CD4-positive, CD25-positive, alpha-beta regulatory T cell (primary cell): Measurements from ENCODE around the gene JAG2. TPM values are rescaled to one million over a fixed set of nuclear protein-coding genes. Genes with fewer than 3 reads are reported as not detected.

Source experiments
- ATAC-seq, 2 donors: fragments of 150-1000 bp; cut with Tn5 transposase; one replicate each; pipeline ENCODE4 v1.10.0; 2021; ENCODE audit warnings: low read depth in 2 of 2, moderate number of reproducible peaks in 2 of 2, moderate library complexity in 1 of 2
- DNase-seq, 3 donors: peaks; one replicate each; pipeline versions ENCODE4 v3.0.0 to v3.0.0-alpha.2; 2012 to 2022; ENCODE audit warnings: mixed read lengths in 1 of 3
- H3K27ac ChIP-seq: one replicate; pipeline ENCODE4 v1.7.0; 2013; ENCODE audit warnings: mild to moderate bottlenecking, low read length; ENCODE audit not compliant: insufficient read depth, poor library complexity, severe bottlenecking
- H3K27me3 ChIP-seq: one replicate; pipeline ENCODE4 v1.7.0; 2013; ENCODE audit warnings: low read length; ENCODE audit not compliant: control insufficient read depth, insufficient read depth
- H3K36me3 ChIP-seq: one replicate; pipeline ENCODE4 v1.7.0; 2013; ENCODE audit warnings: mild to moderate bottlenecking, low read length, moderate library complexity; ENCODE audit not compliant: control insufficient read depth, insufficient read depth
- H3K4me1 ChIP-seq: 2 replicates; pipeline ENCODE4 v1.7.0; 2013; ENCODE audit warnings: mild to moderate bottlenecking, low read length; ENCODE audit not compliant: insufficient read depth, control insufficient read depth, poor library complexity, severe bottlenecking
- H3K4me3 ChIP-seq: one replicate; pipeline ENCODE4 v1.7.0; 2013; ENCODE audit warnings: low read depth, mild to moderate bottlenecking, low read length, moderate library complexity
- H3K9me3 ChIP-seq, 2 experiments: 1 replicate in 1 of 2; 2 replicates in 1 of 2; pipeline ENCODE4 v1.7.0; 2013; ENCODE audit warnings: low read length in 2 of 2, mild to moderate bottlenecking in 1 of 2, moderate library complexity in 1 of 2; ENCODE audit not compliant: control insufficient read depth in 2 of 2
- H3K27ac Mint-ChIP-seq, 3 donors: one replicate each; pipeline ENCODE4 v1.8.0; 2020 to 2022; ENCODE audit warnings: mild to moderate bottlenecking in 3 of 3, mixed read lengths in 3 of 3, moderate library complexity in 2 of 3
- H3K27me3 Mint-ChIP-seq: one replicate; pipeline ENCODE4 v1.8.0; 2022; ENCODE audit warnings: mild to moderate bottlenecking, mixed read lengths
- H3K36me3 Mint-ChIP-seq: one replicate; pipeline ENCODE4 v1.8.0; 2020; ENCODE audit warnings: mixed read lengths
- H3K4me1 Mint-ChIP-seq, 4 donors: one replicate each; pipeline ENCODE4 v1.8.0; 2020 to 2022; ENCODE audit warnings: mixed read lengths in 4 of 4, mild to moderate bottlenecking in 1 of 4
- H3K4me3 Mint-ChIP-seq, 4 donors: one replicate each; pipeline ENCODE4 v1.8.0; 2020 to 2022; ENCODE audit warnings: mild to moderate bottlenecking in 4 of 4, mixed read lengths in 4 of 4, moderate library complexity in 3 of 4
- H3K9me3 Mint-ChIP-seq, 7 donors: one replicate each; pipeline ENCODE4 v1.8.0; 2020 to 2022; ENCODE audit warnings: mixed read lengths in 7 of 7, mild to moderate bottlenecking in 3 of 7, moderate library complexity in 2 of 7
- polyA plus RNA-seq, 4 donors: library from polyadenylated mRNA; unstranded; fragments of 300-500 nt; fragmentation: Illumina TruSeq; gene quantifications; one replicate each; pipeline ENCODE4 v1.2.3, GENCODE V29; 2021
- total RNA-seq: library from RNA; stranded (reverse); gene quantifications from one replicate; pipeline ENCODE4 v1.2.3, GENCODE V29; 2022

Gene JAG2
- total and polyA plus RNA-seq, 5 donors from 2014 or later = 0.05 to 1.4 (median 0.23) TPM; not detected in 2

GRCh38 chr14:105160776-105161175 is 7.8 kb downstream of the JAG2 start:
- H3K4me1 Mint-ChIP-seq = no peaks in the 10 kb centered on the region
- Histone ChIP-seq H3K9me3 (no peaks in the 10 kb centered on the region), H3K36me3 (no peaks in the 10 kb centered on the region), H3K27me3 (no peaks in the 10 kb centered on the region), H3K4me3 (no peak overlapping the region), H3K4me1 (no peaks in the 10 kb centered on the region), H3K27ac (no peak overlapping the region)
- no peak overlapping the region for H3K4me3 Mint-ChIP-seq
- H3K36me3 Mint-ChIP-seq = no peaks in the 10 kb centered on the region
- no peak overlapping the region for H3K27ac Mint-ChIP-seq
- peaks cover 0 to 1% (median 0%) of the 10 kb centered on the region in 7 donors for H3K9me3 Mint-ChIP-seq
- ATAC-seq = no peak
- DNase-seq = no peak
- H3K27me3 Mint-ChIP-seq = no peaks in the 10 kb centered on the region

DNA sequence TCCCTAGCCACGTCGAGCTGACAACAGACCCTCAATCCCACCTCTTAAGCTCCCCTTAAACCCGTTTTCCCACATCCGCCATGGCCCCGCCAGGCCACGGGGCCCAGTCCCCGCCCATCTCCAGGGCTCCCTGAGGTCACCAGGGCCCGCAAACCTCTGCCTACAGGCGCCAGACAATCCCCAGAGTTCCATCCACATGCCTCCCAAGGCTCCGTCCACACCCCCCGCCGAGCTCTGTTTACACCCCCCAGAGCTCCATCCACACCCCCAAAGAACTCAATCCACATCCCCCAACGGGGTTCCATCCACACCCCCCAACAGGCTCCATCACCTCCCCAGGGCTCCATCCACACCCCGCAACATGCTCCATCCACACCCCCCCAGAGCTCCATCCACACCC is 9.2 kb downstream of the JAG2 start:
- no peak overlapping the region for H3K27ac ChIP-seq
- ATAC-seq = no peak
- Mint-ChIP-seq H3K36me3 (no peaks in the 10 kb centered on the region), H3K4me1 (no peaks in the 10 kb centered on the region), H3K27me3 (no peaks in the 10 kb centered on the region), H3K9me3 (peaks cover 0 to 1% (median 0%) of the 10 kb centered on the region in 7 donors), H3K27ac (no peak overlapping the region), H3K4me3 (no peak overlapping the region)
- no peaks in the 10 kb centered on the region for H3K27me3 ChIP-seq
- H3K36me3 ChIP-seq = no peaks in the 10 kb centered on the region
- H3K9me3 ChIP-seq = no peaks in the 10 kb centered on the region
- DNase-seq = no peak
- H3K4me1 ChIP-seq = no peaks in the 10 kb centered on the region
- H3K4me3 ChIP-seq = no peak overlapping the region

DNA sequence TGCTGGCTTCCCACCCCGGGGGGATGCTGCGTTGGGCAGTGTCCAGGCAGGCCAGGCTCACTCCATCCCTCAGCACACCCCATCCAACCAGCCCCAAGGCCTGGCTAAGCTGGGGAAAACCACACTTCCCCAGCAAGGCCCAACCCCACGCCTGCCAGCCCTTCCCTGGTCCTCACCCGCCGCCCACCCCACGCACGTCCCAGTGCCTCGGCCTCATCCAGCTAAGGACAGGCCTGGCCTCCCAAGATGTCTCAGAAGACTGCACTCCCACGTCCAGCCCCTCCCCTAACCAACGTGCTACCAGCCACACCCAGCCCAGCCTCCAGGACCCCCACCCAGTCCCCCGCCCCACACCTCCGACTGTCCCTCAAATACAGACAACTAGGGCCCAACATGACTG is 9.8 kb downstream of the JAG2 start:
- Mint-ChIP-seq H3K27me3 (no peaks in the 10 kb centered on the region), H3K4me1 (no peaks in the 10 kb centered on the region), H3K36me3 (no peaks in the 10 kb centered on the region), H3K27ac (no peak overlapping the region), H3K4me3 (no peak overlapping the region), H3K9me3 (peaks cover 0 to 1% (median 0%) of the 10 kb centered on the region in 7 donors)
- Histone ChIP-seq H3K36me3 (no peaks in the 10 kb centered on the region), H3K27me3 (no peaks in the 10 kb centered on the region), H3K27ac (no peak overlapping the region), H3K4me1 (no peaks in the 10 kb centered on the region), H3K4me3 (no peak overlapping the region), H3K9me3 (no peaks in the 10 kb centered on the region)
- DNase-seq (no peak), ATAC-seq (no peak)

GRCh38 chr14:105157872-105158271 is 10.7 kb downstream of the JAG2 start:
- no peaks in the 10 kb centered on the region for H3K36me3 Mint-ChIP-seq

DNA sequence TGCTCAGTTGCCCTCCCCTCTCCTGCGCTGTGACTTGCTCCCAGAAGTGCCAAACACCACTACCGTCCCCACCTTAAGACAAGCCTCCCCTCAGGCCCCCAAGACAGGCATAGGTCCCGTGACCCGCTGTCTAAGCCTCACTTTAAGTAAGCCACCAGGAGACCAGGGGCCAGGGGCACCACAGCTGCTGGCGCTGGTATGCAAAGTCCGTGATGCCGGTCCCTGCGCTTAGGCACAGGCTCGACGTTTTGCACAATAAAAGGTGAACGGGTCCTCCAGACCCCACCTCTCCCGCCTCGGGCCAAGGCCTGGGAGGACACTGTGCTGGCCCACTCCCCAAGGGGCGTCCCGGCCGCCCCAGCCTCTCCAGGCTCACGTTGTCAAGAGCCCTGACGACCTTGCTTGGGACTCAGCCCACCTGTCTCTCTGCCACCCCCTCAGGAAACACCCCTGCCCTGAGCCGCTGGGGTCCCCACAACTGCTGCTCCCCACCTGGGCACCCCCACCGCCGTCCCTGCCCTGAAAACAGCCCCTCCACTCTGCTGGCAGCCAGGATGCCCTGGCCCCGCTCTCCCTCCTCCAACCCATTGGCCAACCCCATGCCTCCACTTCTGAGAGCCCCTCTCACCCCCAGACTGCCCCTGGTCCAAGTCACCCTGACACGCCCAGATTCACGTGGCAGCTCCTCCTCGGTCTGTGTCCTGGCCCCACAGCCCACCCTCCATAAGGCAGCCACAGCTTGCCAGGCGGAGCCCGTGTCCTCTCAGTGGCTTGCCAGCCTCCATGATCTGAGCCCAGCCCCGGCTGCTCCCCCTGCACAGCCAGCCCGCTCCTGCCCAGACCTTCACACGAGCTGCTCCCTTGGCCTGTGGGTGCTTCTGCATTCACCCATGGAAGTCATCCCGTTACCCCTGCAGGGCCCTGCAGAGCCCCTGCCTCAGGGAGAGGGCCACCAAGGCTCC is 11.9 kb downstream of the JAG2 start:
- H3K4me1 Mint-ChIP-seq = no peaks in the 10 kb centered on the region
- no peak for DNase-seq
- no peaks in the 10 kb centered on the region for H3K36me3 Mint-ChIP-seq
- no peaks in the 10 kb centered on the region for H3K9me3 ChIP-seq
- no peaks in the 10 kb centered on the region for H3K27me3 ChIP-seq
- no peak for ATAC-seq
- no peak overlapping the region for H3K27ac ChIP-seq
- H3K27me3 Mint-ChIP-seq = no peaks in the 10 kb centered on the region
- no peaks in the 10 kb centered on the region for H3K4me1 ChIP-seq
- H3K36me3 ChIP-seq = no peaks in the 10 kb centered on the region
- H3K9me3 Mint-ChIP-seq = peaks cover 0 to 1% (median 0%) of the 10 kb centered on the region in 7 donors
- H3K4me3 Mint-ChIP-seq = no peak overlapping the region
- no peak overlapping the region for H3K4me3 ChIP-seq
- H3K27ac Mint-ChIP-seq = no peak overlapping the region

More at GRCh38 chr14:105157872-105158271, 10.7 kb downstream of the JAG2 start:
- H3K4me1 Mint-ChIP-seq = no peaks in the 10 kb centered on the region
- no peak for DNase-seq
- Histone ChIP-seq H3K4me3 (no peak overlapping the region), H3K27me3 (no peaks in the 10 kb centered on the region), H3K36me3 (no peaks in the 10 kb centered on the region), H3K9me3 (no peaks in the 10 kb centered on the region), H3K4me1 (no peaks in the 10 kb centered on the region), H3K27ac (no peak overlapping the region)
- H3K9me3 Mint-ChIP-seq = peaks cover 0 to 1% (median 0%) of the 10 kb centered on the region in 7 donors
- no peaks in the 10 kb centered on the region for H3K27me3 Mint-ChIP-seq
- H3K27ac Mint-ChIP-seq = no peak overlapping the region
- no peak for ATAC-seq
- H3K4me3 Mint-ChIP-seq = no peak overlapping the region

DNA sequence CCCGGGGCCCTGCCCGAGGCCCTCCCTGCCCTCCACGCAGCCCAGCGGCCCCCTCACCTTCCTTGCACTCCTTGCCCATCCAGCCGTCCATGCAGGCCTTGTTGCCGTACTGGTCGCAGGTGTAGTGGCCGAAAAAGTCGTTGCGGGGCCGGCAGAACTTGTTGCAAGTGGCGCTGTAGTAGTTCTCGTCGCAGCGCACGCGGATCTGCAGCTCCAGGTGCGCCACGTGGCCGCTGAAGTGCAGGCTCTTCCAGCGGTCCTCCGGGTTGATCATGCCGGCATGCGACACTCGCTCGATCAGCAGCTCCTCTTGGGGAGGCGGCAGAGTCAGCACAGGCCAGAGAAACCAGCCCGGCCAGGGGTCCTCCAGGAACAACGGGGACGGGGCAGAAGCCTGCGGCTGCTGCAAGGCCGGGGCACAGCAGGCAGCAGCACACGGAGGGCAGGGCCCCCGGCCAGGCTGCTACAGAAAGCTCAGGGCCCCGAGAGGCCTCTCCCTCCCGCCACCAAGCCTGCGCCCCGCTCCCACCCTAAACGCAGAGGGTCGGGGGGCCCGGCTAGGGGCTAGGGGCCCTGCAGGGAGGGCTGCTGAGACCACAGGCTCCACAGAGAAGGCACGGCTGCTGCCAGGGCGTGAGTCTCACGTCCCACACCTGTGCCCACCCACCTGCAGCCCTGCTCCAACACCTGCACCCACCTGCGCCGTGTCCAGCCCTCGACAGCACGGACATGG is 12.7 kb downstream of the JAG2 start:
- Mint-ChIP-seq H3K4me3 (no peak overlapping the region), H3K27ac (no peak overlapping the region), H3K27me3 (no peaks in the 10 kb centered on the region), H3K9me3 (peaks cover 0 to 1% (median 0%) of the 10 kb centered on the region in 7 donors), H3K36me3 (no peaks in the 10 kb centered on the region), H3K4me1 (no peaks in the 10 kb centered on the region)
- Histone ChIP-seq H3K9me3 (no peaks in the 10 kb centered on the region), H3K36me3 (no peaks in the 10 kb centered on the region), H3K27ac (no peak overlapping the region), H3K27me3 (no peaks in the 10 kb centered on the region), H3K4me1 (no peaks in the 10 kb centered on the region), H3K4me3 (no peak overlapping the region)
- ATAC-seq = no peak
- DNase-seq = no peak

DNA sequence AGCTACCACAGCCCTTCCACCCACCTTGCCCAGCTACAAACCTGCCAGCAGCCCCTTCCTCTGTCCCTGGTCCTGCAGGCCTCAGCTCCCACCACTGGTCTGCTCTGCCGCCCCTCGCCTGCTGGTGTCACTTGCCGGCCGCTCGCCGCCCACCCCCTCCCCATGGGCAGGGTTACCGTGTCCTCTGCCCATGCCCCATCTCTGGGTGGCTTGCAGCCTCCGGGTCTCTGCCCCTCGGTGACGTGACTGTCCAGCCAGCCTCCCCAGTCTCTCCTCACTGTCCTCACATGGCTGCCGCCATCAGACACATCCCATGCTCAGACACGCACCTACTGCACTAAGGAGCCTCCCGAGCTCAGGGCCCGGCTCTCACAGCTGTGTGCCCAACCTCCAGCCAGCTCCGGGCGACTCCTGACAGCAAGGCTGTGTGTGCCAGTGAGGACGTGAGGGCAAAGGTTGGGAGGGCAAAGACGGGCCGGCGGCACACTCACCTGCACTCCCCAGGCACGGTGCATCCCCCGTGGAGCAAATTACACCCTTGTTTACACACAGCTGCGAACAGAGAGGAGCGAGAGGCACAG is 13.4 kb downstream of the JAG2 start:
- Histone ChIP-seq H3K27me3 (no peaks in the 10 kb centered on the region), H3K9me3 (no peaks in the 10 kb centered on the region), H3K36me3 (no peaks in the 10 kb centered on the region), H3K27ac (no peak overlapping the region), H3K4me3 (no peak overlapping the region), H3K4me1 (no peaks in the 10 kb centered on the region)
- Mint-ChIP-seq H3K4me3 (no peak overlapping the region), H3K27me3 (no peaks in the 10 kb centered on the region), H3K27ac (no peak overlapping the region), H3K36me3 (no peaks in the 10 kb centered on the region), H3K4me1 (no peaks in the 10 kb centered on the region), H3K9me3 (peaks cover 0 to 1% (median 0%) of the 10 kb centered on the region in 7 donors)
- DNase-seq = no peak
- no peak for ATAC-seq
